ENCODE measurements around the gene OXTR. TPM values are rescaled to one million over a fixed set of nuclear protein-coding genes. Genes with fewer than 3 reads are reported as not detected.

The OXTR gene
- total RNA-seq (1 to 10 TPM; 1.6 to 3.1 TPM), polyA plus RNA-seq (ENCODE audit: insufficient read length in 2 of 2) (1 to 10 TPM; 5.1 to 5.6 TPM)
- long read RNA-seq, donor 1, full-length matches to known transcripts = 1 of 1 reads
- long read RNA-seq, donor 1, partial matches to known transcripts = 0 of 1 reads
- long read RNA-seq, donor 1, other reads (novel, unspliced or antisense) = 0 of 1 reads
- long read RNA-seq, donor 2 = 0 reads
- long read RNA-seq, donor 3 = 0 reads
- long read RNA-seq, donor 4 = 0 reads

DNA sequence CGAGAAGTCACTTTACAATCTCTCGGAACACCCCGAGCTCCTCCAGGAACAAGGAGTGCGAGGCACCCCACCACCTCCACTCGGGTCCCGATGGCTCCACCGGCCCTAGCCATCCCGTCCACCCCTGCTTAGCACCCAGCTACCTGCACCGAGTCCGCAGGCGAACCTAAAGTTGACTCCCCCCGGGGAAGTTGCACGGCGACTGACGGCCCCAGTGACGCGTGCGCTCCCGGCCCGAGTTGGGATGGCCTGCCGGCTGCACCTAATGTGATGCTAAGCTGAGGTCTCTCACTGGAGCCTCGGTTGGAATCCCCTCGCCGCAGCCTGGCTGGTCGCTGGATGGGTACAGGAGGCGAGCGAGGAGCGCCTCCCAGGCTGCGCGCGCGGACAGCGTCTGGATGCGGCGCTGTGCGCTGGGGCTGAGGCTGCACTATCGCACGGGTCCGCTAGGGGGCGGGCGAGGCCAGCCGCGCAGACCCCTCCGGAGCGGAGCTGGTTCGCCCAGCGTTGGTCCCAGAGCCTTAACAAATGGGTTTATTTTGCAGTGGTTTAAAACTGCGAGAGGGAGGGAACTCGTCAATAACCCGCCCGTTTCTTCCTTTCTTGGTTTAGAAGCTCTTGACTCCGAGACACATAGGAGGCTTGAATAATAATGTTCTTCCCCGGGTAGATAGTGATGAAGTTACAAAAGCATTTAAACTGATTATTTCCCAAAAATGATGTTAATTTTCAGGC lies at the start of gene OXTR:
OXTR (minus strand) TSS at position 526 of the 735 bp plus-strand sequence. CDS start 1,426 bp downstream, outside the sequence.
- Histone ChIP-seq H3K36me3 (ENCODE audit: control insufficient read depth, insufficient read depth, low read length) (no peaks in the 10 kb centered on the region), H3K27me3 (ENCODE audit: control insufficient read depth, insufficient read depth, low read length) (peaks cover 42% of the 10 kb centered on the region), H3K27ac (ENCODE audit: low read depth, low read length) (no peak within 1 kb of the TSS), H3K4me3 (ENCODE audit: low read depth, low read length) (peak within 1 kb of the TSS; percentile 46), H3K9me3 (ENCODE audit: control insufficient read depth, insufficient read depth, low read length) (no peaks in the 10 kb centered on the region), H3K4me1 (ENCODE audit: control insufficient read depth, insufficient read depth, low read length) (peaks cover 27% of the 10 kb centered on the region)
- DNase-seq (ENCODE audit: low read depth in 4 of 6, low spot score in 6 of 6) = peak in 5 of 6 donors; percentile 51 to 90 (median 57)
- WGBS (ENCODE audit: insufficient coverage) = 4% methylated on average over 45 of the region's 53 CpGs

DNA sequence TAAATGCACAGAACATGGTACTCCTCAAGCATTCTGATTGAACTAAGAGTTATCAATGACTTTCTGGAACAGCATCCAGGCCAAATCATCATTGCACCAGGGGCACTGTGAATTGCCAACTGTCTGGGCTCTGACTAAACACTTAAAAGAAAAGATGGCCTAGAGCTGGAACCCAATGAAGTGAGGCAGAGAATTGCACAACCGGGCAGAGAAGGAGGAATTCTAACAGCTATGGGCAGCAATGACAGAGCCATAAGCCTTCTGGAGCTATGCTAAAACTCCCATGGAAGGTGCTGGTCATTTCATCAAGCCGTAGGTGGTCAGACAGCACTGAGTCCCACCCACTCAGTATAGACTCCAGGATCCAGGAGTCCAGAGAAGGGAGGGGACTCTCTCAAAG lies 48.1 kb upstream of the OXTR start:
- Histone ChIP-seq H3K9me3 (ENCODE audit: control insufficient read depth, insufficient read depth, low read length) (peaks cover 5% of the 10 kb centered on the region), H3K36me3 (ENCODE audit: control insufficient read depth, insufficient read depth, low read length) (no peaks in the 10 kb centered on the region), H3K27ac (ENCODE audit: low read depth, low read length) (no peak overlapping the region), H3K27me3 (ENCODE audit: control insufficient read depth, insufficient read depth, low read length) (no peaks in the 10 kb centered on the region), H3K4me3 (ENCODE audit: low read depth, low read length) (no peak overlapping the region), H3K4me1 (ENCODE audit: control insufficient read depth, insufficient read depth, low read length) (no peaks in the 10 kb centered on the region)
- 100% methylated on average over 2 of the region's 2 CpGs for WGBS (ENCODE audit: insufficient coverage)
- DNase-seq (ENCODE audit: low read depth in 4 of 6, low spot score in 6 of 6) = no peak

DNA sequence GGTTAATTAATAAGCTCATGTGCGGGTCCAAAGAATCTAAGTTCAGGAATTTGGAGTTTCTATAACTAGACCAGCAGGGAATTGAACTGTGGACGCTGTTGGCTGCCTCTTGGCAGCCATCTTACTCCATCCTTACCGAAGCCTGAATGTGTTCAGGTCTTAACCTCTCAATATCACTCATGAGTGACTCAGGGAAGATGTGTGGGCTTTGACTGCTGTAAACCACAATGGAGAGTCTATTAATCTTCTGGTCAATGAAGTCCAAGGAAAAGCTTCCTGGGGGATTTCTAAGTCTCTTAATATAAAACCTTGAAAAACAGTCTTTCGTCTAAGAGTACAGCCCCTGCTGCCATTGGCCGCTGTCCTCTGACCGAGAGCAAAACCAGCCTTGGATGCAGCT lies 46.7 kb upstream of the OXTR start:
- no peak for DNase-seq (ENCODE audit: low read depth in 4 of 6, low spot score in 6 of 6)
- H3K27me3 ChIP-seq (ENCODE audit: control insufficient read depth, insufficient read depth, low read length) = no peaks in the 10 kb centered on the region
- peaks cover 5% of the 10 kb centered on the region for H3K9me3 ChIP-seq (ENCODE audit: control insufficient read depth, insufficient read depth, low read length)
- H3K4me1 ChIP-seq (ENCODE audit: control insufficient read depth, insufficient read depth, low read length) = no peaks in the 10 kb centered on the region
- WGBS (ENCODE audit: insufficient coverage) = 98% methylated on average over 5 of the region's 6 CpGs
- H3K36me3 ChIP-seq (ENCODE audit: control insufficient read depth, insufficient read depth, low read length) = no peaks in the 10 kb centered on the region
- no peak overlapping the region for H3K4me3 ChIP-seq (ENCODE audit: low read depth, low read length)
- no peak overlapping the region for H3K27ac ChIP-seq (ENCODE audit: low read depth, low read length)

DNA sequence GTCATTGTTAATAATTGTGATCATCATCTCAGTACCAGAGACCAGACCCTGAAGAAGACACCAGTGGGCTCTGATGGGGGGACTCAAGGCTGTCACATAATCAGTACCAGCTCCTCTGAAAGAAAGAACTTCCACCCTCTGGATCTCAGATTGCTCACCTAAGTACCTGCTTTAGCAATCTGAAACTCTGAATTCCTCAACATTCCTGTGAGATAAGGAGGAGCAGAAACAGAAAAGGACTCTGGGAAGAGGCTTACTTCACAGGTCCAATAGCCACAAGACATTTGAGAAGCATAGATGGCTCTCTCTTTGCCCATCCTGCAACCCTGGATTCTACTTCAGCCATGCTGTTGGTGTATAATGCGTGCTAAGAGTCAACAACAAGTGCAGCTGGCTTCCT lies 44.0 kb upstream of the OXTR start:
- WGBS (ENCODE audit: insufficient coverage) = 100% methylated on average over 1 of the region's 1 CpG
- DNase-seq (ENCODE audit: low read depth in 4 of 6, low spot score in 6 of 6) = no peak
- Histone ChIP-seq H3K4me1 (ENCODE audit: control insufficient read depth, insufficient read depth, low read length) (no peaks in the 10 kb centered on the region), H3K9me3 (ENCODE audit: control insufficient read depth, insufficient read depth, low read length) (no peaks in the 10 kb centered on the region), H3K36me3 (ENCODE audit: control insufficient read depth, insufficient read depth, low read length) (no peaks in the 10 kb centered on the region), H3K4me3 (ENCODE audit: low read depth, low read length) (no peak overlapping the region), H3K27me3 (ENCODE audit: control insufficient read depth, insufficient read depth, low read length) (no peaks in the 10 kb centered on the region), H3K27ac (ENCODE audit: low read depth, low read length) (no peak overlapping the region)

DNA sequence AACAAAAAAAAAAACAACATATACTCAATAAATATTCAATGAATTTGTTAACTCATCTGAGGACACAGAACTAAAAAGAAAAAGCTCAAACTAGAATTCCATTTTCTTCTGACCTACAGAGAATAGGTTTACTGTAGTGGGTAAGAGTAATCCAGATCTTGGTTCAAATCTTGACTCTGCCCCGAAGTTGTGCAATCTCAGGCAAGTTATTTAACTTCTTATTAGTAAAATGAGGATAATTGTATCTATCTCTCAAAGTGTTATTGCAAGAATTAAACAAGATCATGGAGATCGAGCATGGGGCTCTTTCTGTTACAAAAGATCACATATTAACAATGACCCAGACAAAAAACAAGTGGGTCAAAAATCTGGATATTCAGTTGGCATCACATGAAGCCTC lies 41.1 kb upstream of the OXTR start:
- DNase-seq (ENCODE audit: low read depth in 4 of 6, low spot score in 6 of 6) = no peak
- Histone ChIP-seq H3K9me3 (ENCODE audit: control insufficient read depth, insufficient read depth, low read length) (no peaks in the 10 kb centered on the region), H3K36me3 (ENCODE audit: control insufficient read depth, insufficient read depth, low read length) (no peaks in the 10 kb centered on the region), H3K4me3 (ENCODE audit: low read depth, low read length) (no peak overlapping the region), H3K4me1 (ENCODE audit: control insufficient read depth, insufficient read depth, low read length) (no peaks in the 10 kb centered on the region), H3K27me3 (ENCODE audit: control insufficient read depth, insufficient read depth, low read length) (no peaks in the 10 kb centered on the region), H3K27ac (ENCODE audit: low read depth, low read length) (no peak overlapping the region)
- WGBS (ENCODE audit: insufficient coverage) = no CpG with 5 or more reads among the region's 2 CpGs

DNA sequence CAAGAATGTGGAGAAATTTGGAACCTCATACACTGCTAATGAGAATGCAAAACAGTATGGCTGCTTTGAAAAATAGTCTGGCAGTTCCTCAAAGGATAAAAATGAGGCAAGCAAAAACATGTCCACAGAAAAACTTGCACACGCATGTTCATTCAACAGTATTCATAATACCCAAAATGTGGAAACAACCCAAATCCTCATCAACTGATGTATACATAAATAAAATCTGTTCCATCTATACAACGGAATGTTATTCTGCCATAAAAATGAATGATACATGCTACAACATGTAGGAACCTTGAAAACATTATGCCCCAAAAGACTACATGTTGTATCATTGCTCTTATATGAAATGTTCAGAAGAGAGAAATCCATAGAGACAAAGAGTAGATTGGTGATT lies 36.4 kb upstream of the OXTR start:
- H3K4me3 ChIP-seq (ENCODE audit: low read depth, low read length) = no peak overlapping the region
- no peaks in the 10 kb centered on the region for H3K4me1 ChIP-seq (ENCODE audit: control insufficient read depth, insufficient read depth, low read length)
- no peak overlapping the region for H3K27ac ChIP-seq (ENCODE audit: low read depth, low read length)
- H3K36me3 ChIP-seq (ENCODE audit: control insufficient read depth, insufficient read depth, low read length) = no peaks in the 10 kb centered on the region
- DNase-seq (ENCODE audit: low read depth in 4 of 6, low spot score in 6 of 6) = peak in 1 of 6 donors; percentile 13
- no peaks in the 10 kb centered on the region for H3K9me3 ChIP-seq (ENCODE audit: control insufficient read depth, insufficient read depth, low read length)
- no peaks in the 10 kb centered on the region for H3K27me3 ChIP-seq (ENCODE audit: control insufficient read depth, insufficient read depth, low read length)
- no CpG with 5 or more reads among the region's 2 CpGs for WGBS (ENCODE audit: insufficient coverage)

DNA sequence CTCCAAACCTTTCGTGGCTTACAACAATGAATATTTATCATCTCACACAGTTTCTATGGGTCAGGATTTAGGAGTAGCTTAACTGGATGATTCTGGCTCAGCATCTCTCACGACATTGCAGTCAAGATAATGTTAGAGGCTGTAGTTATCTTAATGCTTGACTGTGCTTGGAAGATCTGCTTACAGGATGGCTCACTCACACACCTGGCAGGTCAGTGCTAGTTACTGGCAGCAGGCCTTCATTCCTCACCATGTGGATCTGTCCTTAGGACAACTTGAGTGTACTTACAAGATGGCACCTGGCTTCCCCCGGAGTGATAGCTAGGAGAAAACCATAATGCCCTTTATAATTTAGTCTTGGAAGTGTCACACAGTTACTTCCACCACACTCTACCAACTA lies 32.8 kb upstream of the OXTR start:
- Histone ChIP-seq H3K4me1 (ENCODE audit: control insufficient read depth, insufficient read depth, low read length) (no peaks in the 10 kb centered on the region), H3K9me3 (ENCODE audit: control insufficient read depth, insufficient read depth, low read length) (peaks cover 3% of the 10 kb centered on the region), H3K27ac (ENCODE audit: low read depth, low read length) (no peak overlapping the region), H3K36me3 (ENCODE audit: control insufficient read depth, insufficient read depth, low read length) (no peaks in the 10 kb centered on the region), H3K27me3 (ENCODE audit: control insufficient read depth, insufficient read depth, low read length) (no peaks in the 10 kb centered on the region), H3K4me3 (ENCODE audit: low read depth, low read length) (no peak overlapping the region)
- WGBS (ENCODE audit: insufficient coverage) = no CpG with 5 or more reads among the region's 3 CpGs
- DNase-seq (ENCODE audit: low read depth in 4 of 6, low spot score in 6 of 6) = no peak

DNA sequence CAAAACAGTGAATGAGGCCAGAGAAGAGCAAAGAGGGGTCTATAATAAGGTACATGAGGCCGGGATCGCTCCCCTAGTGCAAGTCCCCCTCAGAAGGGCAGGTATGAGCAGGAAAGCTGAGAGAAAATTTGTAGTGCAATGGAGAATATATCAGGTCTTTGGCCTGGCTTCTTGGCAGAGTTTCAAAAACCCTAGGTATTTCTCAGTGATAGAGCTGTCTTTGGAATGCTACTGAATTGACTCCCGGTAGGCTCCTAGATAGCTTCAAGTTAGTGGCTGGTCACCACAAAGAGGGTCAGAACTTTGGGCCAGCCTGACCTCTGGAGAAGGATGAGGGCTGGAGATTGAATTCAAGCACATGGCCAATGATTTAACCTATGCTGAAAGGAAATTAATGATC lies 30.6 kb upstream of the OXTR start:
- Histone ChIP-seq H3K27me3 (ENCODE audit: control insufficient read depth, insufficient read depth, low read length) (no peaks in the 10 kb centered on the region), H3K27ac (ENCODE audit: low read depth, low read length) (no peak overlapping the region), H3K4me3 (ENCODE audit: low read depth, low read length) (no peak overlapping the region), H3K36me3 (ENCODE audit: control insufficient read depth, insufficient read depth, low read length) (no peaks in the 10 kb centered on the region), H3K9me3 (ENCODE audit: control insufficient read depth, insufficient read depth, low read length) (peaks cover 3% of the 10 kb centered on the region), H3K4me1 (ENCODE audit: control insufficient read depth, insufficient read depth, low read length) (no peaks in the 10 kb centered on the region)
- 79% methylated on average over 3 of the region's 3 CpGs for WGBS (ENCODE audit: insufficient coverage)
- DNase-seq (ENCODE audit: low read depth in 4 of 6, low spot score in 6 of 6) = no peak

DNA sequence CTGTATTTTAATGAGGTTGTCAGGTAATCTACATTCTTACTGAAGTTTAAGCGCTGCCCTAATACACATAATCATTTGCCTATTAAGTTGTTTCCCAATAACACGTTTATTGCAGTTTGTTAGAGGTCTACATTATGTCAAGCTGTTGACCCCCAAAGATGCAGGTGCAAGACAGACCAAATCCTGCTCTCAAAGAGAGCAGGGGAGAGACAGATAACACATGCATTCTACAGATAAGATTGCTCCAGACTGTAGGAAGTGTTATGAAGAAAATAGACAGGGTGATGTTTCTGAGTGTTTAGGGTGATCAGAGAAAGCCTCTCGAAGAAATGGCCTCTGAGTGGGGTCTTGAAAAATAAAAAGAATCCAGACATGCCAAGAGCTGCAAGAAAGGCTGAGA lies 24.8 kb upstream of the OXTR start:
- Histone ChIP-seq H3K27ac (ENCODE audit: low read depth, low read length) (no peak overlapping the region), H3K36me3 (ENCODE audit: control insufficient read depth, insufficient read depth, low read length) (no peaks in the 10 kb centered on the region), H3K9me3 (ENCODE audit: control insufficient read depth, insufficient read depth, low read length) (peaks cover 3% of the 10 kb centered on the region), H3K27me3 (ENCODE audit: control insufficient read depth, insufficient read depth, low read length) (no peaks in the 10 kb centered on the region), H3K4me1 (ENCODE audit: control insufficient read depth, insufficient read depth, low read length) (no peaks in the 10 kb centered on the region), H3K4me3 (ENCODE audit: low read depth, low read length) (no peak overlapping the region)
- WGBS (ENCODE audit: insufficient coverage) = 81% methylated on average over 1 of the region's 3 CpGs
- DNase-seq (ENCODE audit: low read depth in 4 of 6, low spot score in 6 of 6) = no peak

DNA sequence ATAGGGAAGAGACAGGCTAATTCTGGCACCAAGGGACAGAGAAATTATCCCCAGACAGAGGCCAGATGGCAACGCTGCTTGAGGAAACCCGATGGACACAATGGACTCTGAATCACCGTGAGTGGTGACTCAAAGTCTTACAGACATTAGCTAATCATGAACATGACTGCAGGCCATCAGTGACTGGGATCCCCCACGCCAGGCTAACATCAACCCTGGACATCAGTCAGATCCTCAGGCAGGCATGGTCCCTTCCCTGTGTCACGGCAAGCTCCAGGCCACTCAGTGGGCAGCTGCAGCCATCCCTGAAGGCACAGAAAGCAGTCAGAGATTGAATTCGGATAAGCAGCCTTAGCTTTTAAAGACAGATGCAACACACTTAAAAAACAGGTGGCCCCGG lies 23.8 kb upstream of the OXTR start:
- H3K36me3 ChIP-seq (ENCODE audit: control insufficient read depth, insufficient read depth, low read length) = no peaks in the 10 kb centered on the region
- no peak overlapping the region for H3K4me3 ChIP-seq (ENCODE audit: low read depth, low read length)
- H3K9me3 ChIP-seq (ENCODE audit: control insufficient read depth, insufficient read depth, low read length) = peaks cover 4% of the 10 kb centered on the region
- no peaks in the 10 kb centered on the region for H3K27me3 ChIP-seq (ENCODE audit: control insufficient read depth, insufficient read depth, low read length)
- 93% methylated on average over 7 of the region's 7 CpGs for WGBS (ENCODE audit: insufficient coverage)
- DNase-seq (ENCODE audit: low read depth in 4 of 6, low spot score in 6 of 6) = no peak
- no peak overlapping the region for H3K27ac ChIP-seq (ENCODE audit: low read depth, low read length)
- no peaks in the 10 kb centered on the region for H3K4me1 ChIP-seq (ENCODE audit: control insufficient read depth, insufficient read depth, low read length)

Data from spinal cord (tissue), 10 donors.